Measurements from ENCODE around the gene ATP6V0B.

Gene ATP6V0B

GRCh38 chr1:44002606-44003157 lies 27.9 kb downstream of the ATP6V0B start:
- H3K4me2 ChIP-seq (ENCODE audit: low read length), result no peak overlapping the region
- H3K56ac ChIP-seq (ENCODE audit: low read length), result no peak overlapping the region

GRCh38 chr1:44008259-44008658 lies 33.5 kb downstream of the ATP6V0B start:
- Histone ChIP-seq H3K27ac (ENCODE audit: low read depth, low read length) (no peak overlapping the region), H3K18ac (ENCODE audit: low read length) (no peak overlapping the region), H3K9ac (ENCODE audit: low read length) (no peak overlapping the region), H2AK5ac (ENCODE audit: low read length) (no peak overlapping the region), H3K79me2 (ENCODE audit: control insufficient read depth, insufficient read depth, low read length) (no peaks in the 10 kb centered on the region), H3K4me1 (ENCODE audit: control insufficient read depth, low read depth, low read length) (no peaks in the 10 kb centered on the region), H2BK5ac (ENCODE audit: low read length) (no peak overlapping the region), H3K36me3 (ENCODE audit: control insufficient read depth, insufficient read depth, low read length) (peaks cover 4% of the 10 kb centered on the region), H3K23ac (ENCODE audit: low read length) (no peak overlapping the region), H4K8ac (ENCODE audit: low read depth, low read length) (no peak overlapping the region), H3K4ac (ENCODE audit: low read depth, low read length) (no peak overlapping the region), H3K4me2 (ENCODE audit: low read length) (no peak overlapping the region), H3K79me1 (ENCODE audit: low read length) (no peaks in the 10 kb centered on the region), H3K27me3 (ENCODE audit: insufficient read depth, low read length, poor library complexity) (no peaks in the 10 kb centered on the region), H2BK120ac (ENCODE audit: low read depth, low read length) (no peak overlapping the region), H4K5ac (ENCODE audit: low read length) (no peak overlapping the region), H3K4me3 (ENCODE audit: low read length) (no peak overlapping the region), H3K56ac (ENCODE audit: low read length) (no peak overlapping the region), H2BK15ac (replicated peaks; ENCODE audit: low read depth) (no peak overlapping the region)
- DNase-seq, result no peak
- no CpG with 5 or more reads among the region's 12 CpGs for WGBS (ENCODE audit: extremely low coverage, insufficient coverage, low lambda C conversion rate)

More at GRCh38 chr1:44002606-44003157, 27.9 kb downstream of the ATP6V0B start:
- Histone ChIP-seq H3K9ac (ENCODE audit: low read length) (no peak overlapping the region), H3K27me3 (ENCODE audit: insufficient read depth, low read length, poor library complexity) (no peaks in the 10 kb centered on the region), H4K8ac (ENCODE audit: low read depth, low read length) (no peak overlapping the region), H3K23ac (ENCODE audit: low read length) (no peak overlapping the region), H3K36me3 (ENCODE audit: control insufficient read depth, insufficient read depth, low read length) (peaks cover 2% of the 10 kb centered on the region), H2BK15ac (replicated peaks; ENCODE audit: low read depth) (no peak overlapping the region), H3K79me2 (ENCODE audit: control insufficient read depth, insufficient read depth, low read length) (no peaks in the 10 kb centered on the region), H3K79me1 (ENCODE audit: low read length) (no peaks in the 10 kb centered on the region), H3K18ac (ENCODE audit: low read length) (no peak overlapping the region), H3K4me1 (ENCODE audit: control insufficient read depth, low read depth, low read length) (no peaks in the 10 kb centered on the region), H3K4ac (ENCODE audit: low read depth, low read length) (no peak overlapping the region), H3K4me3 (ENCODE audit: low read length) (no peak overlapping the region), H2AK5ac (ENCODE audit: low read length) (no peak overlapping the region), H2BK5ac (ENCODE audit: low read length) (no peak overlapping the region), H2BK120ac (ENCODE audit: low read depth, low read length) (no peak overlapping the region), H4K5ac (ENCODE audit: low read length) (no peak overlapping the region), H3K27ac (ENCODE audit: low read depth, low read length) (no peak overlapping the region)
- no CpG with 5 or more reads among the region's 14 CpGs for WGBS (ENCODE audit: extremely low coverage, insufficient coverage, low lambda C conversion rate)
- no peak for DNase-seq

GRCh38 chr1:44010935-44011471 lies 36.2 kb downstream of the ATP6V0B start:
- no peak overlapping the region for H3K4me3 ChIP-seq (ENCODE audit: low read length)
- H2AK5ac ChIP-seq (ENCODE audit: low read length), result no peak overlapping the region
- no peak overlapping the region for H3K9ac ChIP-seq (ENCODE audit: low read length)
- H3K36me3 ChIP-seq (ENCODE audit: control insufficient read depth, insufficient read depth, low read length), result peaks cover 4% of the 10 kb centered on the region
- no peak overlapping the region for H3K23ac ChIP-seq (ENCODE audit: low read length)
- H3K4ac ChIP-seq (ENCODE audit: low read depth, low read length), result no peak overlapping the region
- H3K27me3 ChIP-seq (ENCODE audit: insufficient read depth, low read length, poor library complexity), result no peaks in the 10 kb centered on the region
- no peak overlapping the region for H2BK5ac ChIP-seq (ENCODE audit: low read length)
- H4K5ac ChIP-seq (ENCODE audit: low read length), result no peak overlapping the region
- no peak overlapping the region for H4K8ac ChIP-seq (ENCODE audit: low read depth, low read length)
- no peak overlapping the region for H3K27ac ChIP-seq (ENCODE audit: low read depth, low read length)
- no peak overlapping the region for H2BK120ac ChIP-seq (ENCODE audit: low read depth, low read length)
- no peak overlapping the region for H3K18ac ChIP-seq (ENCODE audit: low read length)
- H3K79me1 ChIP-seq (ENCODE audit: low read length), result no peaks in the 10 kb centered on the region
- no peaks in the 10 kb centered on the region for H3K79me2 ChIP-seq (ENCODE audit: control insufficient read depth, insufficient read depth, low read length)
- no peak for DNase-seq
- H3K4me1 ChIP-seq (ENCODE audit: control insufficient read depth, low read depth, low read length), result no peaks in the 10 kb centered on the region
- WGBS (ENCODE audit: extremely low coverage, insufficient coverage, low lambda C conversion rate), result no CpG with 5 or more reads among the region's 11 CpGs
- no peak overlapping the region for H3K4me2 ChIP-seq (ENCODE audit: low read length)
- no peak overlapping the region for H2BK15ac ChIP-seq (replicated peaks; ENCODE audit: low read depth)
- no peak overlapping the region for H3K56ac ChIP-seq (ENCODE audit: low read length)

GRCh38 chr1:44012404-44012803 lies 37.6 kb downstream of the ATP6V0B start:
- Histone ChIP-seq H3K27ac (ENCODE audit: low read depth, low read length) (no peak overlapping the region), H3K4me2 (ENCODE audit: low read length) (no peak overlapping the region), H3K4me1 (ENCODE audit: control insufficient read depth, low read depth, low read length) (no peaks in the 10 kb centered on the region), H2BK120ac (ENCODE audit: low read depth, low read length) (no peak overlapping the region), H3K9ac (ENCODE audit: low read length) (no peak overlapping the region), H3K18ac (ENCODE audit: low read length) (no peak overlapping the region), H3K23ac (ENCODE audit: low read length) (no peak overlapping the region), H3K27me3 (ENCODE audit: insufficient read depth, low read length, poor library complexity) (no peaks in the 10 kb centered on the region), H3K79me2 (ENCODE audit: control insufficient read depth, insufficient read depth, low read length) (no peaks in the 10 kb centered on the region), H3K36me3 (ENCODE audit: control insufficient read depth, insufficient read depth, low read length) (peaks cover 3% of the 10 kb centered on the region), H2BK5ac (ENCODE audit: low read length) (no peak overlapping the region), H2BK15ac (replicated peaks; ENCODE audit: low read depth) (no peak overlapping the region), H2AK5ac (ENCODE audit: low read length) (no peak overlapping the region), H3K56ac (ENCODE audit: low read length) (no peak overlapping the region), H4K5ac (ENCODE audit: low read length) (no peak overlapping the region), H3K4me3 (ENCODE audit: low read length) (no peak overlapping the region), H3K79me1 (ENCODE audit: low read length) (no peaks in the 10 kb centered on the region), H3K4ac (ENCODE audit: low read depth, low read length) (no peak overlapping the region), H4K8ac (ENCODE audit: low read depth, low read length) (no peak overlapping the region)
- WGBS (ENCODE audit: extremely low coverage, insufficient coverage, low lambda C conversion rate), result no CpG with 5 or more reads among the region's 2 CpGs
- no peak for DNase-seq

GRCh38 chr1:44012941-44013609 lies 38.3 kb downstream of the ATP6V0B start:
- no CpG with 5 or more reads among the region's 13 CpGs for WGBS (ENCODE audit: extremely low coverage, insufficient coverage, low lambda C conversion rate)
- no peak overlapping the region for H4K5ac ChIP-seq (ENCODE audit: low read length)
- no peak overlapping the region for H2BK15ac ChIP-seq (replicated peaks; ENCODE audit: low read depth)
- peaks cover 3% of the 10 kb centered on the region for H3K36me3 ChIP-seq (ENCODE audit: control insufficient read depth, insufficient read depth, low read length)
- no peak overlapping the region for H3K9ac ChIP-seq (ENCODE audit: low read length)
- H3K56ac ChIP-seq (ENCODE audit: low read length), result no peak overlapping the region
- H3K79me2 ChIP-seq (ENCODE audit: control insufficient read depth, insufficient read depth, low read length), result no peaks in the 10 kb centered on the region
- H3K27me3 ChIP-seq (ENCODE audit: insufficient read depth, low read length, poor library complexity), result no peaks in the 10 kb centered on the region
- no peak overlapping the region for H3K18ac ChIP-seq (ENCODE audit: low read length)
- no peaks in the 10 kb centered on the region for H3K4me1 ChIP-seq (ENCODE audit: control insufficient read depth, low read depth, low read length)
- H3K4me3 ChIP-seq (ENCODE audit: low read length), result no peak overlapping the region
- no peak overlapping the region for H3K27ac ChIP-seq (ENCODE audit: low read depth, low read length)
- H2AK5ac ChIP-seq (ENCODE audit: low read length), result no peak overlapping the region
- H3K23ac ChIP-seq (ENCODE audit: low read length), result no peak overlapping the region
- DNase-seq, result no peak
- H4K8ac ChIP-seq (ENCODE audit: low read depth, low read length), result no peak overlapping the region
- H2BK5ac ChIP-seq (ENCODE audit: low read length), result no peak overlapping the region
- H3K4ac ChIP-seq (ENCODE audit: low read depth, low read length), result no peak overlapping the region
- H3K79me1 ChIP-seq (ENCODE audit: low read length), result no peaks in the 10 kb centered on the region
- no peak overlapping the region for H3K4me2 ChIP-seq (ENCODE audit: low read length)
- no peak overlapping the region for H2BK120ac ChIP-seq (ENCODE audit: low read depth, low read length)

Data from mesendoderm (in vitro differentiated cells).